GM23338 (cell line): ENCODE results near the gene SCNN1A. TPM values are rescaled to one million over a fixed set of nuclear protein-coding genes. Genes with fewer than 3 reads are reported as not detected.

Experiments used
- ATAC-seq: fragments of 200-7000 bp; cut with Tn5 transposase; 3 replicates; pipeline ENCODE4 v1.9.1; 2020
- DNase-seq: peaks from one replicate; pipeline ENCODE4 v3.0.0-alpha.2; 2015; ENCODE audit warnings: low spot score
- H2AFZ ChIP-seq: fragments of 200-600 bp; sonication (generic); 2 replicates; pipeline ENCODE4 v1.8.0; 2016; ENCODE audit warnings: antibody characterized with exemption, mild to moderate bottlenecking, moderate library complexity
- H3F3A ChIP-seq: fragments of 200-600 bp; sonication (generic); replicated peaks from 2 replicates; pipeline ENCODE4 v1.8.0; 2017; ENCODE audit warnings: antibody characterized with exemption, mixed run types, low read depth
- H3K27ac ChIP-seq: fragments of 200-600 bp; sonication (generic); 2 replicates; pipeline ENCODE4 v1.6.1; 2016; ENCODE audit warnings: low read depth
- H3K27me3 ChIP-seq: fragments of 200-600 bp; sonication (generic); 2 replicates; pipeline ENCODE4 v1.8.0; 2016; ENCODE audit warnings: mild to moderate bottlenecking, mixed run types, moderate library complexity; ENCODE audit not compliant: insufficient read depth
- H3K36me3 ChIP-seq: fragments of 200-600 bp; sonication (generic); 2 replicates; pipeline ENCODE4 v1.8.0; 2016; ENCODE audit warnings: mild to moderate bottlenecking; ENCODE audit not compliant: insufficient read depth
- H3K4me1 ChIP-seq: fragments of 200-600 bp; sonication (generic); 2 replicates; pipeline ENCODE4 v1.8.0; 2016; ENCODE audit warnings: mild to moderate bottlenecking, moderate library complexity; ENCODE audit not compliant: insufficient read depth
- H3K4me2 ChIP-seq: fragments of 200-600 bp; sonication (generic); 2 replicates; pipeline ENCODE4 v1.7.1; 2017; ENCODE audit warnings: mixed run types
- H3K4me3 ChIP-seq: fragments of 200-600 bp; sonication (generic); 2 replicates; pipeline ENCODE4 v1.6.1; 2016; ENCODE audit warnings: mixed run types
- H3K79me2 ChIP-seq: fragments of 200-600 bp; sonication (generic); replicated peaks from 2 replicates; pipeline ENCODE4 v1.8.0; 2017; ENCODE audit warnings: mild to moderate bottlenecking; ENCODE audit not compliant: insufficient read depth
- H3K9me2 ChIP-seq: fragments of 200-600 bp; sonication (generic); 2 replicates; pipeline ENCODE4 v1.8.0; 2017; ENCODE audit not compliant: insufficient read depth
- H4K20me1 ChIP-seq: fragments of 200-600 bp; sonication (generic); replicated peaks from 2 replicates; pipeline ENCODE4 v1.8.0; 2017; ENCODE audit warnings: mild to moderate bottlenecking; ENCODE audit not compliant: insufficient read depth
- H3K27ac Mint-ChIP-seq: 2 replicates; pipeline ENCODE4 v1.8.0; 2020; ENCODE audit warnings: inconsistent platforms, mild to moderate bottlenecking, moderate library complexity, mixed read lengths
- H3K27me3 Mint-ChIP-seq: 3 replicates; pipeline ENCODE4 v1.8.0; 2022; ENCODE audit warnings: low read depth, mild to moderate bottlenecking, moderate library complexity, mixed read lengths, inconsistent platforms; ENCODE audit not compliant: insufficient read depth, poor library complexity
- H3K36me3 Mint-ChIP-seq: 3 replicates; pipeline ENCODE4 v1.8.0; 2021; ENCODE audit warnings: low read depth, mild to moderate bottlenecking, inconsistent platforms, moderate library complexity, mixed read lengths
- H3K4me1 Mint-ChIP-seq: 3 replicates; pipeline ENCODE4 v1.8.0; 2020; ENCODE audit warnings: mild to moderate bottlenecking, inconsistent platforms, mixed read lengths
- H3K4me3 Mint-ChIP-seq: 3 replicates; pipeline ENCODE4 v1.8.0; 2021; ENCODE audit warnings: moderate library complexity, mild to moderate bottlenecking, inconsistent platforms, mixed read lengths
- H3K9me3 Mint-ChIP-seq: 3 replicates; pipeline ENCODE4 v1.8.0; 2020; ENCODE audit warnings: moderate library complexity, mild to moderate bottlenecking, inconsistent platforms, mixed read lengths
- ETS1 ChIP-seq: IDR thresholded peaks from 2 replicates; pipeline ENCODE4 v1.6.1; 2016; ENCODE audit warnings: antibody characterized with exemption
- EZH2phosphoT487 ChIP-seq: fragments of 200-600 bp; sonication (generic); IDR thresholded peaks from one replicate; pipeline ENCODE4 v1.8.1; 2018; ENCODE audit warnings: antibody characterized with exemption; ENCODE audit not compliant: unreplicated experiment
- JUNB ChIP-seq: IDR thresholded peaks from one replicate; pipeline ENCODE4 v1.6.1; 2016; ENCODE audit warnings: antibody characterized with exemption; ENCODE audit not compliant: unreplicated experiment
- POLR2AphosphoS5 ChIP-seq: IDR thresholded peaks from 2 replicates; pipeline ENCODE4 v1.6.1; 2016; ENCODE audit warnings: antibody characterized with exemption, low read depth
- ZNF462 ChIP-seq: fragments of 250-450 bp; sonication (Bioruptor Pico); IDR thresholded peaks from 2 replicates; pipeline ENCODE4 v1.5.0; 2020; ENCODE audit warnings: mild to moderate bottlenecking, moderate library complexity
- polyA plus RNA-seq: library from polyadenylated mRNA; unstranded; fragments of >200 nt; fragmentation: Nextera tagmentation; extraction: Ambion mirVana; gene quantifications from 2 replicates; pipeline ENCODE4 v1.2.1, GENCODE V29; 2016
- total RNA-seq: library from RNA; depleted of rRNA; stranded (reverse); fragments of >200 nt; shearing (Covaris generic); gene quantifications from 2 replicates; pipeline ENCODE4 v1.2.3, GENCODE V29; 2014
- TF ChIP-seq, protein P1 (sequence below), 2 experiments: fragments of 200-600 bp in 1 of 2; sonication (generic) in 1 of 2; conservative IDR thresholded peaks; 2 replicates each; pipeline versions ENCODE4 v1.5.1 to v1.6.1; 2016 to 2017; ENCODE audit warnings: antibody characterized with exemption in 2 of 2, low read depth in 2 of 2, mild to moderate bottlenecking in 2 of 2, moderate library complexity in 1 of 2

The SCNN1A gene
- total and polyA plus RNA-seq, 2 experiments from 2014 or later, result 37.1 to 125 TPM

- Histone ChIP-seq H3K36me3 (no peaks in the 10 kb centered on the region), H2AFZ (0 out of 2 replicates have a peak overlapping the region, but pooled peaks have one; percentile 23), H3K4me3 (no peak overlapping the region), H4K20me1 (no peaks in the 10 kb centered on the region), H3K4me1 (no peaks in the 10 kb centered on the region), H3K27me3 (no peaks in the 10 kb centered on the region), H3K27ac (no peak overlapping the region), H3K9me2 (no peaks in the 10 kb centered on the region), H3K79me2 (no peaks in the 10 kb centered on the region), H3K4me2 (no peak overlapping the region), H3F3A (no peaks in the 10 kb centered on the region)
- no peaks in the 10 kb centered on the region for H3K9me3 Mint-ChIP-seq
- H3K4me3 Mint-ChIP-seq, result no peak overlapping the region
- DNase-seq (no peak), ATAC-seq (no peak)
- H3K27ac Mint-ChIP-seq, result no peak overlapping the region
- TF ChIP-seq EZH2phosphoT487 (no peak), ETS1 (no peak), POLR2AphosphoS5 (no peak), JUNB (no peak), ZNF462 (CRISPR knock-in tag) (no peak)
- TF ChIP-seq, protein P1, sequence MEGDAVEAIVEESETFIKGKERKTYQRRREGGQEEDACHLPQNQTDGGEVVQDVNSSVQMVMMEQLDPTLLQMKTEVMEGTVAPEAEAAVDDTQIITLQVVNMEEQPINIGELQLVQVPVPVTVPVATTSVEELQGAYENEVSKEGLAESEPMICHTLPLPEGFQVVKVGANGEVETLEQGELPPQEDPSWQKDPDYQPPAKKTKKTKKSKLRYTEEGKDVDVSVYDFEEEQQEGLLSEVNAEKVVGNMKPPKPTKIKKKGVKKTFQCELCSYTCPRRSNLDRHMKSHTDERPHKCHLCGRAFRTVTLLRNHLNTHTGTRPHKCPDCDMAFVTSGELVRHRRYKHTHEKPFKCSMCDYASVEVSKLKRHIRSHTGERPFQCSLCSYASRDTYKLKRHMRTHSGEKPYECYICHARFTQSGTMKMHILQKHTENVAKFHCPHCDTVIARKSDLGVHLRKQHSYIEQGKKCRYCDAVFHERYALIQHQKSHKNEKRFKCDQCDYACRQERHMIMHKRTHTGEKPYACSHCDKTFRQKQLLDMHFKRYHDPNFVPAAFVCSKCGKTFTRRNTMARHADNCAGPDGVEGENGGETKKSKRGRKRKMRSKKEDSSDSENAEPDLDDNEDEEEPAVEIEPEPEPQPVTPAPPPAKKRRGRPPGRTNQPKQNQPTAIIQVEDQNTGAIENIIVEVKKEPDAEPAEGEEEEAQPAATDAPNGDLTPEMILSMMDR (conservative IDR thresholded peaks at IDR 0.05; ENCODE audit: low read depth in 2 of 2), result no peak
- H3K4me1 Mint-ChIP-seq, result no peaks in the 10 kb centered on the region
- no peaks in the 10 kb centered on the region for H3K27me3 Mint-ChIP-seq
- no peaks in the 10 kb centered on the region for H3K36me3 Mint-ChIP-seq
These were observed 30.6 kb upstream of the SCNN1A start for GRCh38 chr12:6405963-6406362.
